ENCODE measurements around the gene PLPPR3.

DNA sequence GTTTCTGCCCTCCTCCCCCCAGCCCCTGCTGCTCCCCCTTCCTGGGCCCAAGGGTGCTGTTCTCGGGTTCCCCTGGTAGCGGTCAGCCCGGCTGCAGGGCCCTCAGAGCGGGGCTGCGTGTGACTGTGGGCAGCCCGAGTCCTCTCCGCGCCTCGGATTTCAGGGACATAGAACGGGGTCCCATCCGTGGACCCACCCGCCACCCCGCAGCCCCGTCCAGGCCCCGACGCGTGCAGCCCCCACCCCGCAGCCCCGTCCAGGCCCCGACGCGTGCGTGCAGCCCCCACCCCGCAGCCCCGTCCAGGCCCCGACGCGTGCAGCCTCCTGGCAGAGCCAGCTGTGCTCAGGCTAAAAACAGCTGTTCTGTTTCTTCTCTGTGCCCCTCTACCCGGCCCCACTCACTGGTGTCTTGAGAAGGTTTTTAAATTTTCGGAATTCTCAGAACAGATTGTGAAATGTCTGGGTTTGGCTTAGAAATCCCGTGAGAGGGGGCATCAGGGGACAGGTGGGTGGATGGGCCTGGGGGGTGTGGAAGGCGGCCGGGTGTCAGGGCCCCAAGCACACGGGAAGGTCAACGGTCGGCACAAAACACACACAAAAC lies 13.6 kb upstream of the PLPPR3 start:
- TF ChIP-seq POLR2A (IDR thresholded peaks at IDR 0.05) (no peak), POLR2AphosphoS5 (IDR thresholded peaks at IDR 0.05; ENCODE audit: insufficient read depth in 1 of 2, low read depth in 1 of 2) (no peak)
- TF ChIP-seq, protein P1, sequence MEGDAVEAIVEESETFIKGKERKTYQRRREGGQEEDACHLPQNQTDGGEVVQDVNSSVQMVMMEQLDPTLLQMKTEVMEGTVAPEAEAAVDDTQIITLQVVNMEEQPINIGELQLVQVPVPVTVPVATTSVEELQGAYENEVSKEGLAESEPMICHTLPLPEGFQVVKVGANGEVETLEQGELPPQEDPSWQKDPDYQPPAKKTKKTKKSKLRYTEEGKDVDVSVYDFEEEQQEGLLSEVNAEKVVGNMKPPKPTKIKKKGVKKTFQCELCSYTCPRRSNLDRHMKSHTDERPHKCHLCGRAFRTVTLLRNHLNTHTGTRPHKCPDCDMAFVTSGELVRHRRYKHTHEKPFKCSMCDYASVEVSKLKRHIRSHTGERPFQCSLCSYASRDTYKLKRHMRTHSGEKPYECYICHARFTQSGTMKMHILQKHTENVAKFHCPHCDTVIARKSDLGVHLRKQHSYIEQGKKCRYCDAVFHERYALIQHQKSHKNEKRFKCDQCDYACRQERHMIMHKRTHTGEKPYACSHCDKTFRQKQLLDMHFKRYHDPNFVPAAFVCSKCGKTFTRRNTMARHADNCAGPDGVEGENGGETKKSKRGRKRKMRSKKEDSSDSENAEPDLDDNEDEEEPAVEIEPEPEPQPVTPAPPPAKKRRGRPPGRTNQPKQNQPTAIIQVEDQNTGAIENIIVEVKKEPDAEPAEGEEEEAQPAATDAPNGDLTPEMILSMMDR (IDR thresholded peaks at IDR 0.05) = no peak

Measured in vagina (tissue), 2 donors.